Prostate gland (tissue), 2 donors: ENCODE measurements around the gene KLF13.

ENCODE experiments used
- CTCF ChIP-seq, 4 experiments: fragments of 200-600 bp in 2 of 4; fragments of 450-650 bp in 2 of 4; sonication (generic) in 2 of 4; IDR thresholded peaks; 1 replicate in 3 of 4; 2 replicates in 1 of 4; pipeline ENCODE4 v1.5.1; 2016 to 2019; ENCODE audit warnings: antibody characterized with exemption in 4 of 4, mild to moderate bottlenecking in 2 of 4, moderate library complexity in 2 of 4
- POLR2A ChIP-seq: fragments of 450-650 bp; IDR thresholded peaks from one replicate; pipeline ENCODE4 v1.6.1; 2016; ENCODE audit warnings: antibody characterized with exemption, mild to moderate bottlenecking

- TF ChIP-seq CTCF (IDR thresholded peaks at IDR 0.05) (no peak), POLR2A (no peak)
These were observed 4.1 kb upstream of the KLF13 start for GRCh38 chr15:31322504-31322903.
